GM12874 (cell line): ENCODE data around the gene PCK2.

ENCODE experiments used
- CTCF ChIP-seq: IDR thresholded peaks from 2 replicates; pipeline ENCODE4 v1.5.1; 2011; ENCODE audit warnings: low read depth, mild to moderate bottlenecking, control low read depth, low read length, moderate library complexity; ENCODE audit not compliant: insufficient read depth

The PCK2 gene

GRCh38 chr14:24145219-24145618, 51.1 kb downstream of the PCK2 start:
- no peak for TF ChIP-seq CTCF

GRCh38 chr14:24145690-24146452, 51.8 kb downstream of the PCK2 start:
- TF ChIP-seq CTCF, result no peak

- TF ChIP-seq CTCF, result no peak
Measured at GRCh38 chr14:24146453-24146977, 52.4 kb downstream of the PCK2 start, which contains the start of gene PSME2. PSME2 (minus strand) TSS chr14:24146610; CDS start chr14:24146581, 29 bp downstream.

- no peak for TF ChIP-seq CTCF
Measured at GRCh38 chr14:24146978-24147760, 53.1 kb downstream of the PCK2 start, which contains the start of gene RNF31. RNF31 (plus strand) TSS chr14:24147498; CDS start chr14:24147699, 201 bp downstream.

GRCh38 chr14:24147761-24148428, 53.8 kb downstream of the PCK2 start:
- TF ChIP-seq CTCF, result no peak

GRCh38 chr14:24149302-24149969, 55.3 kb downstream of the PCK2 start:
- no peak for TF ChIP-seq CTCF

GRCh38 chr14:24150061-24150460, 56.0 kb downstream of the PCK2 start:
- TF ChIP-seq CTCF, result no peak
